Loucy (cell line): ENCODE measurements around the gene ZNF516.

Experiments used
- CTCF ChIP-seq: fragments of 200-600 bp; sonication (generic); conservative IDR thresholded peaks from 2 replicates; pipeline ENCODE4 v1.5.1; 2014; ENCODE audit warnings: mild to moderate bottlenecking, antibody characterized with exemption, low read length
- EZH2phosphoT487 ChIP-seq: fragments of 200-600 bp; IDR thresholded peaks from 2 replicates; pipeline ENCODE4 v1.6.1; 2018; ENCODE audit warnings: antibody characterized with exemption, mild to moderate bottlenecking, moderate library complexity, borderline replicate concordance

GRCh38 chr18:76347341-76347740, 147.7 kb downstream of the ZNF516 start:
- TF ChIP-seq CTCF, result no peak
- TF ChIP-seq EZH2phosphoT487, result no peak
